ENCODE results near the gene DYNLL1. TPM values are rescaled to one million over a fixed set of nuclear protein-coding genes. Genes with fewer than 3 reads are reported as not detected.
A peak's percentile ranks its signal among the peaks of the same experiment; 100 is the strongest.

The DYNLL1 gene
- total RNA-seq, 1 experiment from 2014 or later: 497 TPM

DNA sequence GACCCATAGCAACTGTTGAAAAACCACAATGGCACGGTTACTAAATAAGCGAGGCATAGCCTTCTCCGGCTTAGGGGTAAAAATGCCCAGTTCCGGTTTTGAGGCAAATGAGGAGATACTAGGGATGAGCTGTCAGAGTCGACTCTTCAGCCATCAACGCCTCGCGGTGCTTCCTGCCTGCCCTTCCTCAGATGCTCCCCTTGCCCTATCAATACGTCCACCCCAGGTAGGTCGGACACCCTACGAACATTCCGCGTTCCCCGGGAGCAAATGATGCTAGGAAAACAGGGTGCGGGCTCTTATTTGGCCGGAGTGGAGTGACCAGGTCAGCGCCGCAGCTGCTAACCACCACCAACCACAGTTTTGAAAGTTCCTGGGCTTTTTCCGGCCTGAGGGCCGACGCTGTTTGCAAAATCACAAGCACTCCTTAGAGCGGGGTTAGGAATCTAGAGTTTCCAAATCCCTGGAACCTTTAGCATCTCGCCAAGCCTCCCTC lies 27.5 kb upstream of the DYNLL1 start:
- Histone ChIP-seq H3K27ac (peak overlapping the region; percentile 63), H3K27me3 (replicated peaks) (no peaks in the 10 kb centered on the region), H3K4me3 (peak overlapping the region; percentile 100), H3K9me3 (replicated peaks) (no peaks in the 10 kb centered on the region), H3K36me3 (peaks cover 57% of the 10 kb centered on the region), H3K4me1 (replicated peaks) (peaks cover 11% of the 10 kb centered on the region)
- DNase-seq (ENCODE audit: low read depth in 1 of 2, low spot score in 2 of 2): peak in 1 of 2 experiments; percentile 53

DNA sequence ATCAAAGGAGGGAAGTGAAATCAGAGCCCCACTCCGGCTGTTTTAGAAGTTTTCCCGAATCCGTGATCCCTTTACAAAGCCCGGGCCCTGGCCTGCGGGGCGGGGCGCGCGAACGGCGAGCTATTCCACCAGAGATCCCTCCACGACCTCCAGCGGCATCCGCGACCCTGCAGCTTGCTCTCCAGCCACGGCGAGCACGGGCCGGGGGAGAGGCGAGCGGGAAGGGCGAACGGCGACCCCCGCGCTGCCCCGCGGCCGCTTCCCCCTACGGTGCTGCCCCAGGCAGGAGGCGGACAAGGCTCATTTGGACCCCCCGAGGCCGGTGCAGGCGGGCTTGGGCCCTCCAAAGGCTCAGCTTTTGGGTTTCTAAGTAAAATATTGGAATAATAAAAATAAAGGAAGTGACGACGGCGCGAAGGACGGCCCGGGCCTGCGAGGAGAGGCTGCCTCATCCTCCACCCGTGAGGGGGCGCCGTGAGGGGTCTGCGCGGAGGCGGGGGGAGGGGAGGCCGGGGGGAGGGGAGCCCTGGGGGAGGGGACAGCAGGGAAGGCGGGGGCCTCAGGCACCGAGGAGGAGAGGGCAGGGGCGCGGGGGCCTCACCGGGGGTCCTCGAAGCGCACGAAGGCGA lies 27.0 kb upstream of the DYNLL1 start:
- peaks cover 11% of the 10 kb centered on the region for H3K4me1 ChIP-seq (replicated peaks)

GRCh38 chr12:120469450-120470149 lies 26.3 kb upstream of the DYNLL1 start, which contains the start of gene SRSF9:
Gene SRSF9, minus strand, starts transcription at chr12:120469748. Its CDS starts 139 bp downstream, at chr12:120469609.
- peak within 1 kb of the TSS; percentile 65 for H3K27ac ChIP-seq
- peak; percentile 90 to 95 for DNase-seq (ENCODE audit: low read depth in 1 of 2, low spot score in 2 of 2)
- peaks cover 11% of the 10 kb centered on the region for H3K4me1 ChIP-seq (replicated peaks)
- no peaks in the 10 kb centered on the region for H3K27me3 ChIP-seq (replicated peaks)
- H3K36me3 ChIP-seq: peaks cover 45% of the 10 kb centered on the region
- peak within 1 kb of the TSS; percentile 100 for H3K4me3 ChIP-seq
- no peaks in the 10 kb centered on the region for H3K9me3 ChIP-seq (replicated peaks)

More for the DNA sequence above, 27.0 kb upstream of the DYNLL1 start:
- Histone ChIP-seq H3K27me3 (replicated peaks) (no peaks in the 10 kb centered on the region), H3K27ac (peak overlapping the region; percentile 65), H3K9me3 (replicated peaks) (no peaks in the 10 kb centered on the region), H3K36me3 (peaks cover 51% of the 10 kb centered on the region), H3K4me3 (peak overlapping the region; percentile 100)
- DNase-seq (ENCODE audit: low read depth in 1 of 2, low spot score in 2 of 2): peak; percentile 39 to 49

DNA sequence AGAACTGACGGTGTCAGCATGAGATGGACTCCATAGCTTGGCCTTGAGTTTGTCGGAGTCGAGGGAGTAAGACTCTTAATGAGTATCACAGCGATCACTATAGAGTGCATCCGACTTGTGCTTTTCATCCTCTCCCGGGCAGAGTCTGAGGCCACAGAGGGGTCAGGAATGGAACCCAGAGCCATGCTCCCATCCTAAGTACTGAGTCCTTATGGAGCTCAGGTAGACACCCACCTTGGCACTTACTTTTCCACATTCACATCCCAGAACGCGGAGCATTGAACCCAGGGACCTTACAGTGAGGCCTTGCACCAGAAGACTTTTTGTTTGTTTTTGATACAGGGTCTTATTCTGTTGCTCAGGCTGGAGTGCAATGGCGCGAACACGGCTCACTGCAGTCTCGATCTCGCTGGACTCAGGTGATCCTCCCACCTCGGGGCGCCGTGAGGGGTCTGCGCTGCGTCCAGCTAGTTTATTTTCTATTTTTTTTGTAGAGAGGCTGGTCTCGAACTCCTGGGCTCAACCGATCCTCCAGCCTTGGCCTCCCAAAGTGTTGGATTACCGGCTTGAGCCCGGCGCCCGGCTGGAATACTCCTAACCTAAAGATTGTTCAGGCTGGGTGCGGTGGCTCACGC lies 25.6 kb upstream of the DYNLL1 start:
- H3K27me3 ChIP-seq (replicated peaks): no peaks in the 10 kb centered on the region
- H3K27ac ChIP-seq: no peak overlapping the region
- peak overlapping the region; percentile 100 for H3K4me3 ChIP-seq
- H3K4me1 ChIP-seq (replicated peaks): peaks cover 11% of the 10 kb centered on the region
- H3K9me3 ChIP-seq (replicated peaks): no peaks in the 10 kb centered on the region
- H3K36me3 ChIP-seq: peaks cover 38% of the 10 kb centered on the region
- DNase-seq (ENCODE audit: low read depth in 1 of 2, low spot score in 2 of 2): no peak

DNA sequence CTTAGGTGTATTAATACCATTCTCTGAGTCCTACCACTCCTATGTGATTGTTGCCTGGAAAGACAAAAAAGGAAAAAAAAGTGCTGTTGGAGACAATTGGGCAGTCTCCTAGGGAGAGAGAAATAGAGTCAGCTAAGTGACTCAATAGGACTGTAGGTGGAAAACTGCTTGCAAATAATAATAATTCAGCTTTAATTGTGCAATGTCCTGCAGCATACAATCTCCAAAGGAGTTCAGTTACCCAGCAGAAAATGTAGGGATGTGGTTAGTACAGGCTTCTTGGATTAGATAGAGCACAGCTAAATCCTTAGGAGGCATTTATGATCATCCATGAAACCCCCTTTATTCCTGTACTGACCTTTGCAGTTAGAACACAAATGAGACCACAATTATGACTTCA lies 23.4 kb upstream of the DYNLL1 start:
- H3K4me1 ChIP-seq (replicated peaks): peaks cover 11% of the 10 kb centered on the region
- peaks cover 16% of the 10 kb centered on the region for H3K36me3 ChIP-seq
- H3K27me3 ChIP-seq (replicated peaks): no peaks in the 10 kb centered on the region
- no peak overlapping the region for H3K4me3 ChIP-seq
- H3K9me3 ChIP-seq (replicated peaks): no peaks in the 10 kb centered on the region
- no peak overlapping the region for H3K27ac ChIP-seq
- DNase-seq (ENCODE audit: low read depth in 1 of 2, low spot score in 2 of 2): no peak

DNA sequence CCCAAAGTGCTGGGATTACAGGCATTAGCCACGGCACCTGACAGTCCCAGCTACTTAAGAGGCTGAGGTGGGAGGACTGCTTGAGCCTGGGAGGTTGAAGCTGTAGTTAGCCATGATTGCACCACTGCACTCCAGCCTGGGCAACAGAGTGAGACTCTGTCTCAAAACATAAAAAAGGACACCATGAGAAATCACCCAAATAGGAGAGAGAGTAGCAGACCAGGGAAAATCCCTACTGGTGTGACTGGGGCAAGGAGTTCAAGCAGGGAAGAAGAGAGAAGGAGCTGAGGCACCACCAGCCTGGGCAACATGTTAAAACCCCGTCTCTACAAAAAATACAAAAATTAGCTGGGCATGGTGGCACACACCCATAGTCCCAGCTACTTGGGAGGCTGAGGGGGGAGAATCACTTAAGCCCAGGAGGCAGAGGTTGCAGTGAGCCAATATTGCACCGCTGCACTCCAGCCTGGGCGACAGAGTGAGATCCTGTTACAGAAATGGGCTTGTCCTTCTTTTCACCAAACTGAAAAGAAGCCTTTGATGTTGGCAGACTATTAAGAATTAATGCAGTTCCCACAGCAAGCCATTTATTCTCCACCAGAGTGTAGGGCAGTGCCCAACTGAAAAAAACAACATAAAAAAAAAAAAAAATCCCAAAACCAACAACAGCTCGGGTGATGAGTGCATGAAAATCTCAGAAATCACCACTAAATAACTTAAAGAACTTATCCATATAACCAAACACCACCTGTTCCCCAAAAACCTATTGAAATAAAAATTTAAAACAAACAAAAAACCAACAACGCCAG lies 21.9 kb upstream of the DYNLL1 start:
- Histone ChIP-seq H3K9me3 (replicated peaks) (no peaks in the 10 kb centered on the region), H3K4me3 (no peak overlapping the region), H3K27ac (no peak overlapping the region), H3K27me3 (replicated peaks) (no peaks in the 10 kb centered on the region), H3K4me1 (replicated peaks) (peaks cover 11% of the 10 kb centered on the region), H3K36me3 (peaks cover 8% of the 10 kb centered on the region)
- no peak for DNase-seq (ENCODE audit: low read depth in 1 of 2, low spot score in 2 of 2)

DNA sequence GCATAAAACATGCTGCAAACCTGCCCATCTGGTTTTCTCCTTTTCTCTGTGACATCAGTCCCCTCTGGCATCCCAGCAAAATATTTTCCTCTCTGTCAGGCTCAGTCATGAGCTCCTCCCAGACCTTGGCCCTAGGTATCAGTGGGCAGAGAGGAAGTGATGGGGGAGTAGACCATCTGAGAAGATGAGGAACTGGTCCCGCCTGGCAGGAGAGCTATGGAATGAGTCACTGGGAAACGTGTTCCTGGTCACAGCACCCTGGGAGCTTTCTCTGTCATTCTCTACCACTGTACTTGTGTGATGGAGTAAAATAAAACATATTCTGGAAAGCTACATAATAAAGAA lies 21.3 kb upstream of the DYNLL1 start:
- Histone ChIP-seq H3K4me3 (no peak overlapping the region), H3K36me3 (peaks cover 4% of the 10 kb centered on the region), H3K4me1 (replicated peaks) (peaks cover 11% of the 10 kb centered on the region), H3K27me3 (replicated peaks) (no peaks in the 10 kb centered on the region), H3K9me3 (replicated peaks) (no peaks in the 10 kb centered on the region), H3K27ac (no peak overlapping the region)
- DNase-seq (ENCODE audit: low read depth in 1 of 2, low spot score in 2 of 2): no peak

- Histone ChIP-seq H3K27ac (no peak overlapping the region), H3K9me3 (replicated peaks) (no peaks in the 10 kb centered on the region), H3K4me1 (replicated peaks) (peaks cover 1% of the 10 kb centered on the region), H3K4me3 (no peak overlapping the region), H3K36me3 (no peaks in the 10 kb centered on the region), H3K27me3 (replicated peaks) (no peaks in the 10 kb centered on the region)
- DNase-seq (ENCODE audit: low read depth in 1 of 2, low spot score in 2 of 2): no peak
Measured at GRCh38 chr12:120475643-120476042, 20.3 kb upstream of the DYNLL1 start.

DNA sequence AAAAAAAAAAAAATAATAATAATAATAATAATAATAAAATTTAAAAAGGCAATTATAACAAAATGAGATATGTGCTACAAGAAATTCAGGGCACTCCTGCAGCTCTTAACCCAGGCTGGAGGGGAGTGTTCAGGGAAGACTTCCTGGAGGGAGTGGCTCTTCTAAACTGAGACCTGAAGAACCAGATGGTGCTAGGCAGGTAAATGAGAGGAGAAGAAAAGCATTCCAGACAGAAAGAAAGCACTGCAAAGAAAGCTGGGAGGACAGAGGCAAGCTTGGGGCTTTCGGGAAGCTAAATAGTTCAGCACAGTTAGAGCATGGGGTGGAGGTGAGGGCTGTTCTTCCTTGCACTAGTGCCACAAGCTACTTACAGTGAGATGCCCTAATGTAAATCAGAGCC lies 16.5 kb upstream of the DYNLL1 start:
- H3K27ac ChIP-seq: no peak overlapping the region

DNA sequence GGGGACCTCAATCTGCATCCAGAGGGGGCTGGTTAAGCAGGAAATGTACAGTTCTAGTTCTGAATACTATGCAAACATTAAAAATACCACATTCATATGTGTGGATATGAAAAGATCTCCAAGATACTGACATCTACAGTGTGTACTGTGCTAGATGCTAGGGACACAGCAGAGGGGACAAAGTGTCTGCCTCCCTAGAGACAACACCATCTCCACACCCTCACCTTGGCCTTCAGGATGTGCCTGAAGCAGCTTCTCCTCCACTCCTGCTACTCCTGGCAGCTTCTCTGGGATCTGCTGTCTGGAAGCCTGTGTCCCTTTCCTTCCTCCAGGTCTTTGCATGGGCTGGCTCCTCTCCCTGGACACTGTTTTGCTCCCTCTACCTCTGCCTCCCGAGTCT lies 15.7 kb upstream of the DYNLL1 start:
- H3K4me1 ChIP-seq (replicated peaks): no peaks in the 10 kb centered on the region
- no peak overlapping the region for H3K4me3 ChIP-seq
- no peak for DNase-seq (ENCODE audit: low read depth in 1 of 2, low spot score in 2 of 2)
- H3K9me3 ChIP-seq (replicated peaks): no peaks in the 10 kb centered on the region
- H3K27ac ChIP-seq: no peak overlapping the region
- H3K36me3 ChIP-seq: no peaks in the 10 kb centered on the region
- no peaks in the 10 kb centered on the region for H3K27me3 ChIP-seq (replicated peaks)

More for the DNA sequence above, 16.5 kb upstream of the DYNLL1 start:
- H3K4me3 ChIP-seq: no peak overlapping the region
- no peaks in the 10 kb centered on the region for H3K27me3 ChIP-seq (replicated peaks)
- DNase-seq (ENCODE audit: low read depth in 1 of 2, low spot score in 2 of 2): no peak
- H3K9me3 ChIP-seq (replicated peaks): no peaks in the 10 kb centered on the region
- H3K36me3 ChIP-seq: no peaks in the 10 kb centered on the region
- H3K4me1 ChIP-seq (replicated peaks): no peaks in the 10 kb centered on the region

GRCh38 chr12:120481022-120481767 lies 14.7 kb upstream of the DYNLL1 start:
- Histone ChIP-seq H3K4me3 (no peak overlapping the region), H3K4me1 (replicated peaks) (no peaks in the 10 kb centered on the region), H3K36me3 (no peaks in the 10 kb centered on the region), H3K27me3 (replicated peaks) (no peaks in the 10 kb centered on the region), H3K27ac (no peak overlapping the region), H3K9me3 (replicated peaks) (no peaks in the 10 kb centered on the region)
- DNase-seq (ENCODE audit: low read depth in 1 of 2, low spot score in 2 of 2): no peak

GRCh38 chr12:120483621-120484020 lies 12.3 kb upstream of the DYNLL1 start:
- Histone ChIP-seq H3K27me3 (replicated peaks) (no peaks in the 10 kb centered on the region), H3K27ac (no peak overlapping the region), H3K36me3 (no peaks in the 10 kb centered on the region), H3K4me3 (no peak overlapping the region), H3K9me3 (replicated peaks) (no peaks in the 10 kb centered on the region), H3K4me1 (replicated peaks) (no peaks in the 10 kb centered on the region)
- DNase-seq (ENCODE audit: low read depth in 1 of 2, low spot score in 2 of 2): no peak
